Measurements from ENCODE around the gene APBA3. TPM values are rescaled to one million over a fixed set of nuclear protein-coding genes. Genes with fewer than 3 reads are reported as not detected.
A peak's percentile ranks its signal among the peaks of the same experiment; 100 is the strongest.

The APBA3 gene
- total and polyA plus RNA-seq, 4 donors: 16.6 to 27.3 (median 20.2) TPM

DNA sequence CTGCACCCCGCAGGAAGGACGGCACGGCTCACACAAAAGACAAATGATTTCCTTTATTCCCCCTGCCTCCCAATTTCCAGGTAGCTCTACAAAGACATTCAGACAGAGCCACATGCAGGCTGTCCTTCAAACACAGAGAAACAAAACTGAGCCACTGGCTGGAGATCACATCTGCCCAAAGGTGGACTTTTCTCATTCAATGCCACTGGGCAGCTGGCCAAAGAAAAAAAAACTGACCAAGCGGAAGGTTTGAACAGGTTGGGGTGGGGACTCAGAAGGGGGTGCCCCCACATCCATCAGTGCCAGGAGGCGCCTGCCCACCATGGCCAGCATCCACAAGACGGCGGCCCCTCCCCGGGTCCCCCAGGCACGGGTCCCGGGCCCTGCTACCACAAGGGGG, 42.5 kb upstream of the APBA3 start:
- Histone ChIP-seq H3K36me3 (ENCODE audit: control insufficient read depth, insufficient read depth, low read length) (peaks cover 24% of the 10 kb centered on the region), H3K4me3 (ENCODE audit: low read depth, low read length) (no peak overlapping the region), H3K9me3 (ENCODE audit: control insufficient read depth, insufficient read depth, low read length) (no peaks in the 10 kb centered on the region), H3K27me3 (ENCODE audit: control insufficient read depth, insufficient read depth, low read length) (peaks cover 7% of the 10 kb centered on the region), H3K27ac (ENCODE audit: low read depth, low read length) (no peak overlapping the region), H3K4me1 (ENCODE audit: control insufficient read depth, insufficient read depth, low read length) (peaks cover 15% of the 10 kb centered on the region)
- DNase-seq (ENCODE audit: low read depth in 4 of 6, low spot score in 6 of 6): no peak
- WGBS (ENCODE audit: insufficient coverage): 74% methylated on average over 3 of the region's 10 CpGs

DNA sequence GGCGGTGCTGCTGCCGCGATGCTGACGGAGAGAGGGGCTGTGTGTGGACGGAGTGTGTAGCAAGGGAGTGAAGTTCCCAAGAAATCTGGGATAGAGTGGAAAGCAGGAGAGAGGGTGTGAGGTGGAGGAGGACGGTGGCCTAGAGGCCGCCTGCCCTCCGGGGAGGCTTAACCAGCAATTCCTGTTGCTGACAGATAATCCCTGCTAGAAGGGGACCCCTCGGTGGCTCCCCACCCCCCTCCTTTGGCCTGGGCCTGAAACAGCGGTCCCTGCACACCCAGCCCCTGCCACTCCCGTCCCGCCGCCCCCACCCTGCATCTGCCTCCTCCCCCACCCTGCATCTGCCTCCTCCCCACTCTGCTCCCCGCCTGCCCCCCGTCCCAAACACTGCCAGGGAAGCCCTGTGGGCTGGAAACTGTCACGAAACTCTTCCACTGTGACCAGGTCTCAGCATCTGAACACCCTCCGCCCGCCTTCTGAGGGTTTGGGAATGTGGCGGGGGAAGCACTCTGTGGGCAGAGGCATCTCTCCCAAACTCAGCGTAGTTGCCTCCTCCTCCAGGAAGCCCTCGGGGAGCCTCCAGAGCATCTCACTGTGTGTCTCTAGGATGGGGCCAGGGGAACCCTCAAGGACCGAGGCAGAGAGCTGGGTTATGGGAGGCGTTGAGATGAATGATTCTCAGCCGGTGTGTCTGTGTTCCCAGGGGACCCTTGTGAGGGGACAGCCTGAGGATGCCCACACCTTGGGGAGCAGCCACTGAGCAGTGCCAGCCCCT, 41.8 kb upstream of the APBA3 start:
- WGBS (ENCODE audit: insufficient coverage): 79% methylated on average over 16 of the region's 24 CpGs
- no peak for DNase-seq (ENCODE audit: low read depth in 4 of 6, low spot score in 6 of 6)
- H3K27me3 ChIP-seq (ENCODE audit: control insufficient read depth, insufficient read depth, low read length): peaks cover 7% of the 10 kb centered on the region

DNA sequence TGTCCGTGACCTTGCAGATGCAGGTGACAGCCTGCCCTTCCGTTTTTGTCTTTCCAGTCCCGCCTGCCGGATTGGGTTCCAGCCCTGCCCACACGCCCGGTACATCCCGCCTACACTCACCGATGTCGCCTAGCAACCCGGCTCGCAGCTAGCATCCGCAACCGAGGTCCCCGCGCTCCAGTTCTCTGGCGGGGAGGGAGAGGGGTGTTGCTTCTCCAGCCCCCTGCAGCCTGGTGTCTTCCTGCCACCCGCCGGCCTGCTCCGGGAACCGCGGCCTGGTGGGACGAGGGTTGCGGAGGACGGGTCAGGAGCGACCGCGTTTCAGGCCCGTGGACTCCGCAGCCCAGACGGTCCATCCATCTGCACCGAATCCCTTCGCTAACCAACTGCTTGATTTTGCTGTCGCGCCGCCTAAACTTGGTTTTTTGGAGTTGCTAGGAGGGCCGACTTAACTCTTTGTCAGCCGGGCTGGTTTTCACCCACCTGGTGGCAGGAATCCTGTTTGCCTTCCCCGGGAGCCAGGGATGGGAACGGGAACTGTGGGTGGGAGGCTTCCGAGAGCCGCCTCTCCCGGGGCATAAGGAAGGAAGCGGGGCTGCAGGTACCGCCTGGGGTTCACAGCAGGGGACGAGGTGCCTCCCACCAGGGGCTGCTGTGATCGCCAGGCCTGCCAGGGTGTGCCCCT, 40.1 kb upstream of the APBA3 start:
- Histone ChIP-seq H3K4me1 (ENCODE audit: control insufficient read depth, insufficient read depth, low read length) (peaks cover 15% of the 10 kb centered on the region), H3K4me3 (ENCODE audit: low read depth, low read length) (peak overlapping the region; percentile 48), H3K9me3 (ENCODE audit: control insufficient read depth, insufficient read depth, low read length) (peaks cover 4% of the 10 kb centered on the region), H3K36me3 (ENCODE audit: control insufficient read depth, insufficient read depth, low read length) (peaks cover 7% of the 10 kb centered on the region), H3K27me3 (ENCODE audit: control insufficient read depth, insufficient read depth, low read length) (peaks cover 7% of the 10 kb centered on the region), H3K27ac (ENCODE audit: low read depth, low read length) (no peak overlapping the region)
- DNase-seq (ENCODE audit: low read depth in 4 of 6, low spot score in 6 of 6): peak; percentile 26 to 91 (median 54)
- WGBS (ENCODE audit: insufficient coverage): 2% methylated on average over 44 of the region's 46 CpGs

More for the DNA sequence above, 41.8 kb upstream of the APBA3 start:
- no peaks in the 10 kb centered on the region for H3K9me3 ChIP-seq (ENCODE audit: control insufficient read depth, insufficient read depth, low read length)
- no peak overlapping the region for H3K4me3 ChIP-seq (ENCODE audit: low read depth, low read length)
- H3K27ac ChIP-seq (ENCODE audit: low read depth, low read length): no peak overlapping the region
- peaks cover 15% of the 10 kb centered on the region for H3K4me1 ChIP-seq (ENCODE audit: control insufficient read depth, insufficient read depth, low read length)
- peaks cover 17% of the 10 kb centered on the region for H3K36me3 ChIP-seq (ENCODE audit: control insufficient read depth, insufficient read depth, low read length)

DNA sequence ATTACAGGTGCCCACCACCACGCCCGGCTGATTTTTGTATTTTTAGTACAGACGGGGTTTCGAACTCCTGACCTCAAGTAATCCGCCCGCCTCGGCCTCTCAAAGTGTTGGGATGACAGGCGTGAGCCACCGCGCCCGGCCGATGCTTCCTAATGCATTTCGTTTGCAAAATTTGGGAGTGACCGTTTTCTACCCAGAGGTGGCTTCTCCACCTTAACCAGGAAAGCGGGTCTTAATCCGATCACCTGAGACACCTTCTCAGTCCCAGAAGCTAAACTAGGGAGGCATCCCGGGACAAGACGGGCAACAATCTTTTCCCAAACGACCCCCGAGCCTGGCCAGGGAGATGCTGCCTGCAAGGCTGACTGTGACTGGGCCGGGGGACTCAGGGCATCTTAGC, 39.5 kb upstream of the APBA3 start:
- Histone ChIP-seq H3K9me3 (ENCODE audit: control insufficient read depth, insufficient read depth, low read length) (peaks cover 6% of the 10 kb centered on the region), H3K27me3 (ENCODE audit: control insufficient read depth, insufficient read depth, low read length) (peaks cover 7% of the 10 kb centered on the region), H3K4me1 (ENCODE audit: control insufficient read depth, insufficient read depth, low read length) (peaks cover 15% of the 10 kb centered on the region), H3K4me3 (ENCODE audit: low read depth, low read length) (peak overlapping the region; percentile 48), H3K36me3 (ENCODE audit: control insufficient read depth, insufficient read depth, low read length) (peaks cover 7% of the 10 kb centered on the region), H3K27ac (ENCODE audit: low read depth, low read length) (no peak overlapping the region)
- WGBS (ENCODE audit: insufficient coverage): 31% methylated on average over 21 of the region's 21 CpGs
- DNase-seq (ENCODE audit: low read depth in 4 of 6, low spot score in 6 of 6): no peak

DNA sequence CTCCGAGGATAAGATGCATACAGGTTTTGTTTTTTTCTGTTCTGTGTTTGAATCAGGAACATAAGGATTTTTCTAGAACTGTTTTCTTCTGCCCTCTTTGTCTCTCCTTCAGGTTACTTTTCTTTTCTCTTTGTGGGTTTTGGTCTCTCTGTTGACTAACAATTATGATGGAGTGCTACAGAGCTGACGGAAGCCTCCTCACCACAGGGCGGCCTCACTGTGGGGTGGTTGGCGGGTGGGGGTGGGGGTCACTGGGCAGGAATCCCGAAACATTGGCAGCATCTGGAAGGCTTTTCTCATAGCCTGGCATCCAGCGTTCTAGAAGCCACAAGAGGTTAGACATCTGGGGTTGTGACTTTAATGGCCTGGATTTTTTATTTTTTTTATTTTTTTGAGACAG, 36.6 kb upstream of the APBA3 start:
- H3K36me3 ChIP-seq (ENCODE audit: control insufficient read depth, insufficient read depth, low read length): no peaks in the 10 kb centered on the region
- H3K27me3 ChIP-seq (ENCODE audit: control insufficient read depth, insufficient read depth, low read length): peaks cover 7% of the 10 kb centered on the region
- H3K4me3 ChIP-seq (ENCODE audit: low read depth, low read length): no peak overlapping the region
- DNase-seq (ENCODE audit: low read depth in 4 of 6, low spot score in 6 of 6): no peak
- peaks cover 6% of the 10 kb centered on the region for H3K9me3 ChIP-seq (ENCODE audit: control insufficient read depth, insufficient read depth, low read length)
- no peak overlapping the region for H3K27ac ChIP-seq (ENCODE audit: low read depth, low read length)
- H3K4me1 ChIP-seq (ENCODE audit: control insufficient read depth, insufficient read depth, low read length): peaks cover 15% of the 10 kb centered on the region
- WGBS (ENCODE audit: insufficient coverage): 61% methylated on average over 5 of the region's 6 CpGs

DNA sequence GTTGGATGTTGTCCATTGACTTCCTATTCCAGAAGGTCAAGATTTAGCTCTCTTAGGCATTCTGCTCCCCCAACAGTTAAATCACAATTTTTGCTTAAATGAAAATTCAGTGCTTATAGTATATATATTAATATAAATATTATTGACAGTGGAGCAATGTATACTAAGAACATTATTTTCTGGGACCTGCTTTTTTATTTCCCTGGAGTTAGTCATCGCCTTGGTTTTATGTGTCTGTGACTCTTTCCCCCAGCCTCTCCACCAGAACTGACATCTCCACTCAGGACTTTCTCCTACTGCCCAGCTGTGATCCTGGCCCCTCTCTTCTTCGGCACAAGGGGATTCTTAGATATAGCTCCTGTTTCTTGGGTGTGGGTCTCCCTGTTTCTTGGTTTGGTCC, 34.9 kb upstream of the APBA3 start:
- Histone ChIP-seq H3K4me1 (ENCODE audit: control insufficient read depth, insufficient read depth, low read length) (peaks cover 8% of the 10 kb centered on the region), H3K27me3 (ENCODE audit: control insufficient read depth, insufficient read depth, low read length) (peaks cover 4% of the 10 kb centered on the region)
- WGBS (ENCODE audit: insufficient coverage): no CpG with 5 or more reads among the region's 2 CpGs

DNA sequence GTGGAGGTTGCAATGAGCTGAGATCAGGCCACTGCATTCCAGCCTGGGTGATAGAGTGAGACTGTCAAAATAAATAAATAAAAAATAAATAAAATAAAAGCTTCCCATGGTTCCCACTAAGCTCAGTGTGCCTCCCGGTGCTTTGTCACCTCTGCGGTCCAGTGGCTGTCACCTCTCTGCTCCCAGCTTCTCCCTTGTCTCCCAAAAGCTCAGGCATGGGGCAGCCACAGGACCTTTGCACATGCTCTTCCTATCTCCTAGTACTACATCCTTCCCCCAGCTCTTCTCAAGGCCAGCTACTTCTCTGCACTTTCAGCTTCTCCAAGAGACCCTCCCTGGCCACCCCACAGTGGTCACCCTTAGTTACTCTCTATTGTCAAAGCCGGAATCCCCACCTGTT, 32.3 kb upstream of the APBA3 start:
- 96% methylated on average over 3 of the region's 3 CpGs for WGBS (ENCODE audit: insufficient coverage)
- Histone ChIP-seq H3K9me3 (ENCODE audit: control insufficient read depth, insufficient read depth, low read length) (peaks cover 6% of the 10 kb centered on the region), H3K4me1 (ENCODE audit: control insufficient read depth, insufficient read depth, low read length) (no peaks in the 10 kb centered on the region), H3K27me3 (ENCODE audit: control insufficient read depth, insufficient read depth, low read length) (peaks cover 5% of the 10 kb centered on the region), H3K36me3 (ENCODE audit: control insufficient read depth, insufficient read depth, low read length) (no peaks in the 10 kb centered on the region), H3K27ac (ENCODE audit: low read depth, low read length) (no peak overlapping the region), H3K4me3 (ENCODE audit: low read depth, low read length) (no peak overlapping the region)
- DNase-seq (ENCODE audit: low read depth in 4 of 6, low spot score in 6 of 6): no peak

More for the DNA sequence above, 34.9 kb upstream of the APBA3 start:
- H3K4me3 ChIP-seq (ENCODE audit: low read depth, low read length): no peak overlapping the region
- H3K9me3 ChIP-seq (ENCODE audit: control insufficient read depth, insufficient read depth, low read length): peaks cover 6% of the 10 kb centered on the region
- DNase-seq (ENCODE audit: low read depth in 4 of 6, low spot score in 6 of 6): no peak
- no peaks in the 10 kb centered on the region for H3K36me3 ChIP-seq (ENCODE audit: control insufficient read depth, insufficient read depth, low read length)
- no peak overlapping the region for H3K27ac ChIP-seq (ENCODE audit: low read depth, low read length)

DNA sequence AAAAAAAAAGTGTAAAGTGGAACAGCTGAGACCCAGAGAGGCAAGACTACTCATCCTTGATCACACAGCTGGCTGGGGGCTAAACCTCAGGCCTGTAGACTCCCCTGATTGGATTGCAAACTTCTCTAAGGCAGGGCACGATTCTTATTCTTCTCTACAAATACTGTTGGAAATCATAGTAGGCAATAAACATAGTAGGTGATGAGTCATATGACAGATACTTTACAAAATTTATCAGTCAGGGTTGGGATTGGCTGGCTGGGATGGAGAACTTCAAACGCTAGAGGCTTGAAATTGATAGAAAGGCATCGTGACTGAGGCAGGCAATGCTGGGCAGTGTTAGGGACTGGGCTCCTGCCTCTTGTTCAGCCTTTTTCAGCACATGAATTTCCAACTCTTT, 30.6 kb upstream of the APBA3 start:
- Histone ChIP-seq H3K27me3 (ENCODE audit: control insufficient read depth, insufficient read depth, low read length) (peaks cover 5% of the 10 kb centered on the region), H3K4me3 (ENCODE audit: low read depth, low read length) (no peak overlapping the region), H3K4me1 (ENCODE audit: control insufficient read depth, insufficient read depth, low read length) (no peaks in the 10 kb centered on the region), H3K9me3 (ENCODE audit: control insufficient read depth, insufficient read depth, low read length) (peaks cover 6% of the 10 kb centered on the region), H3K27ac (ENCODE audit: low read depth, low read length) (no peak overlapping the region), H3K36me3 (ENCODE audit: control insufficient read depth, insufficient read depth, low read length) (no peaks in the 10 kb centered on the region)
- 73% methylated on average over 2 of the region's 3 CpGs for WGBS (ENCODE audit: insufficient coverage)
- no peak for DNase-seq (ENCODE audit: low read depth in 4 of 6, low spot score in 6 of 6)

DNA sequence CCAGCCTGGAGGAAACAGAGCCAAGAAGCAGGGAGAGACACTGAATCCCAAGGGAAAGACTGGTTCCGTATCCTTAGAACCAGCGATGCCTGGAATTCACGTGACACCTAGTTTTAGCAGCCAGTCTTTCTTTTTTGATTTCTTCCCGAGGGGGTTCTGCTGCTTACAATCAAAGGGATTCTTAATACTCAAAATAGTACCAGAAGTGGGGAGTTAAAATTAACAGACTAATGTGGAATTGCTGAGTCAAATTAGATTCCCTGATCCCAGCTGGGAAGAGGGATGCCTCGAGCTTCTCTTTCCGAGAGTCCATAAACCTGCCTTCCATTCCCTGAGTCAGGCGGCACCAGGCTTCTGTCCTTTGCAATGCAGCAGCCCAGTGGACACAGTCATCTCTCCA, 29.4 kb upstream of the APBA3 start:
- WGBS (ENCODE audit: insufficient coverage): 90% methylated on average over 3 of the region's 7 CpGs
- Histone ChIP-seq H3K27ac (ENCODE audit: low read depth, low read length) (no peak overlapping the region), H3K4me1 (ENCODE audit: control insufficient read depth, insufficient read depth, low read length) (no peaks in the 10 kb centered on the region), H3K9me3 (ENCODE audit: control insufficient read depth, insufficient read depth, low read length) (no peaks in the 10 kb centered on the region), H3K27me3 (ENCODE audit: control insufficient read depth, insufficient read depth, low read length) (peaks cover 7% of the 10 kb centered on the region), H3K4me3 (ENCODE audit: low read depth, low read length) (no peak overlapping the region), H3K36me3 (ENCODE audit: control insufficient read depth, insufficient read depth, low read length) (no peaks in the 10 kb centered on the region)
- no peak for DNase-seq (ENCODE audit: low read depth in 4 of 6, low spot score in 6 of 6)

Measured in spinal cord (tissue), 10 donors.